OCI-LY7 (cell line): ENCODE data around the gene FAM20A. TPM values are rescaled to one million over a fixed set of nuclear protein-coding genes. Genes with fewer than 3 reads are reported as not detected.

Experiments used
- BruUV-seq: library from RNA; stranded (reverse); fragments of 400-500 nt; replicated peaks from 2 replicates; lab custom pipeline; 2021; lab: Mats Ljungman, UMichigan
- CTCF ChIA-PET: fragments of 300-600 bp; sonication (Branson Sonifier 250); formaldehyde crosslinking; loops from one replicate; lab custom pipeline; 2022; ENCODE audit warnings: antibody characterized with exemption; ENCODE audit not compliant: unreplicated experiment; lab: Charles Lee
- POLR2A ChIA-PET: fragments of 300-600 bp; sonication (Branson Sonifier 250); formaldehyde crosslinking; loops from one replicate; lab custom pipeline; 2022; ENCODE audit warnings: antibody characterized with exemption; lab: Charles Lee
- DNase-seq: peaks from one replicate; pipeline ENCODE4 v3.0.0-alpha.2; 2015; ENCODE audit warnings: low spot score
- H2AFZ ChIP-seq: fragments of 200-600 bp; sonication (generic), shearing (Covaris generic); 2 replicates; pipeline ENCODE4 v1.6.1; 2014; ENCODE audit warnings: mild to moderate bottlenecking, antibody characterized with exemption, low read length, moderate library complexity
- H3K27ac ChIP-seq: fragments of 200-600 bp; sonication (generic); 2 replicates; pipeline ENCODE4 v1.5.1; 2014; ENCODE audit warnings: mixed run types, low read depth, mild to moderate bottlenecking, moderate library complexity, low read length, inconsistent platforms; ENCODE audit not compliant: poor library complexity, severe bottlenecking
- H3K36me3 ChIP-seq: fragments of 200-600 bp; sonication (generic); 2 replicates; pipeline ENCODE4 v1.6.1; 2014; ENCODE audit warnings: mild to moderate bottlenecking, antibody characterized with exemption, low read length, moderate library complexity, mixed read lengths; ENCODE audit not compliant: insufficient read depth
- H3K4me1 ChIP-seq: fragments of 200-600 bp; sonication (generic); 2 replicates; pipeline ENCODE4 v1.5.1; 2014; ENCODE audit warnings: mild to moderate bottlenecking, low read length; ENCODE audit not compliant: insufficient read depth, poor library complexity, severe bottlenecking
- H3K4me2 ChIP-seq: fragments of 200-600 bp; sonication (generic); 2 replicates; pipeline ENCODE4 v1.6.1; 2014; ENCODE audit warnings: mild to moderate bottlenecking, low read length
- H3K4me3 ChIP-seq: fragments of 200-600 bp; sonication (generic); 2 replicates; pipeline ENCODE4 v1.5.1; 2014; ENCODE audit warnings: mild to moderate bottlenecking, low read depth, low read length; ENCODE audit not compliant: poor library complexity, severe bottlenecking
- H3K79me2 ChIP-seq: fragments of 200-600 bp; sonication (generic); 2 replicates; pipeline ENCODE4 v1.6.1; 2016; ENCODE audit warnings: low read depth, mild to moderate bottlenecking, low read length, moderate library complexity, mixed read lengths; ENCODE audit not compliant: insufficient read depth
- H3K9me2 ChIP-seq: fragments of 200-600 bp; sonication (generic); 2 replicates; pipeline ENCODE4 v1.6.1; 2016; ENCODE audit warnings: mild to moderate bottlenecking, low read length, mixed read lengths; ENCODE audit not compliant: insufficient read depth
- H3K9me3 ChIP-seq: fragments of 200-600 bp; sonication (generic); 2 replicates; pipeline ENCODE4 v1.6.1; 2014; ENCODE audit warnings: mild to moderate bottlenecking, mixed run types, low read length, mixed read lengths
- H4K20me1 ChIP-seq: fragments of 200-600 bp; sonication (generic); 2 replicates; pipeline ENCODE4 v1.6.1; 2014; ENCODE audit warnings: mild to moderate bottlenecking, antibody characterized with exemption, low read length, moderate library complexity, mixed read lengths; ENCODE audit not compliant: insufficient read depth
- CTCF ChIP-seq: fragments of 200-600 bp; sonication (generic); conservative IDR thresholded peaks from 2 replicates; pipeline ENCODE4 v1.5.1; 2014; ENCODE audit warnings: mild to moderate bottlenecking, antibody characterized with exemption, low read length, moderate library complexity, mixed read lengths
- EZH2phosphoT487 ChIP-seq: fragments of 200-600 bp; sonication (generic); IDR thresholded peaks from 2 replicates; pipeline ENCODE4 v1.6.1; 2018; ENCODE audit warnings: low read depth, borderline replicate concordance, mild to moderate bottlenecking, mixed run types, antibody characterized with exemption, low read length, moderate library complexity, mixed read lengths
- intact Hi-C: fragments of 100-400 bp; cut with micrococcal nuclease; formaldehyde crosslinking; loops from one replicate; pipeline ENCODE4 v1.10.0; 2022; ENCODE audit not compliant: unreplicated experiment
- total RNA-seq, 2 experiments: library from RNA; depleted of rRNA in 1 of 2; stranded (reverse); fragments of >200 nt in 1 of 2; shearing (Covaris generic) in 1 of 2; gene quantifications; 2 replicates each; pipeline ENCODE4 v1.2.3, GENCODE V29; 2014 to 2022

The FAM20A gene
- total RNA-seq, 2 experiments from 2014 or later: not detected

DNA sequence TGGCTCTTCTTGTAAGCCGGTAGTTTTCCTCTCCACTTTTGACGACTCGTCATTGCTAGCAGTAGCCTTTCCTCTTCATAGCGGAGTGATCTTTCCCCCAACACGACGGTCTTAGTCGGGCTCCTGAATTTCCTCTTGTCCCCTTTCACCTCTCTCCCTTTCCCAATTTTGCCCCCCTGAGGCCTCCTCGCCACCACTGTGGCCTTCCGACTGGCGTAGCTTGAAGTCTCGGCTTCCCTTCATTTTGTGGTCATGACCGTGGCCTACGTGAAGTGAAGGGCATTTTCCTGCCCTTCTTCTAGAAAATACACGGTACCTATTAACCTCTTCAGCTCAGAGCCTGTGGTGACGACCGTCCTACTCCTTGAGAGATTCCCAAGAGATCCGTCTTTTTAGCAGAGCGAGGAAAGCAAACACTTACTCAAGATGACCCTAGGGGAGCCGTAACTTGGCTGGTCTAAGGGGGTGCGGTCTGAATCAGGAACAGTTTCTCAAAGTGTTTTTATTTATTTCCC, 88.2 kb downstream of the FAM20A start:
- no TSS peak for BruUV-seq
- Histone ChIP-seq H3K36me3 (peaks cover 43% of the 10 kb centered on the region), H3K4me1 (peaks cover 48% of the 10 kb centered on the region), H3K4me2 (peak overlapping the region; percentile 86), H3K27ac (peak overlapping the region; percentile 65), H3K9me3 (peaks cover 15% of the 10 kb centered on the region; the same call in 1 of the 2 replicates), H3K79me2 (peaks cover 52% of the 10 kb centered on the region), H3K4me3 (peak overlapping the region; percentile 90), H2AFZ (peak overlapping the region; percentile 60; the same call in 1 of the 2 replicates), H4K20me1 (peaks cover 26% of the 10 kb centered on the region), H3K9me2 (no peaks in the 10 kb centered on the region)
- peak; percentile 33 for DNase-seq
- intact Hi-C loops: loop anchor here (2.0 to 5.0 kb wide), 5 partner anchors 22 to 1069 kb away; partner anchors contain the start of gene KPNA2
- ChIA-PET CTCF (interaction anchor here (2.8 kb wide), 1 partner anchor 15 kb away, joined by 19 read pairs; no protein-coding TSS in a partner anchor), POLR2A (interaction anchor here (0.5 to 4.8 kb wide), 8 partner anchors 11 to 260 kb away, joined by 3 to 81 read pairs (median 6); no protein-coding TSS in a partner anchor)
- TF ChIP-seq EZH2phosphoT487 (no peak), CTCF (no peak)

GRCh38 chr17:68512247-68512959, 88.8 kb downstream of the FAM20A start, which contains the start of gene PRKAR1A:
Gene PRKAR1A (plus strand): TSS chr17:68512430. CDS start chr17:68515400, 2,970 bp downstream.
- peaks cover 37% of the 10 kb centered on the region for H3K36me3 ChIP-seq
- intact Hi-C loops: loop anchor here (2.0 to 5.0 kb wide), 5 partner anchors 22 to 1070 kb away; partner anchors contain the start of gene KPNA2
- peaks cover 26% of the 10 kb centered on the region for H4K20me1 ChIP-seq
- peaks cover 48% of the 10 kb centered on the region for H3K4me1 ChIP-seq
- peak; percentile 98 for DNase-seq
- ChIA-PET CTCF (interaction anchor here (0.9 to 2.8 kb wide), 2 partner anchors 14 to 493 kb away, joined by 4 to 19 read pairs; no protein-coding TSS in a partner anchor), POLR2A (interaction anchor here (0.5 to 4.8 kb wide), 10 partner anchors 11 to 259 kb away, joined by 3 to 81 read pairs (median 4); no protein-coding TSS in a partner anchor)
- peaks cover 9% of the 10 kb centered on the region; the same call in 1 of the 2 replicates for H3K9me3 ChIP-seq
- H3K27ac ChIP-seq: peak within 1 kb of the TSS; percentile 65
- peak within 1 kb of the TSS; percentile 86 for H3K4me2 ChIP-seq
- no TSS peak for BruUV-seq
- peak within 1 kb of the TSS; percentile 60 for H2AFZ ChIP-seq
- peak within 1 kb of the TSS; percentile 90 for H3K4me3 ChIP-seq
- H3K9me2 ChIP-seq: no peaks in the 10 kb centered on the region
- H3K79me2 ChIP-seq: peaks cover 50% of the 10 kb centered on the region
- TF ChIP-seq CTCF: no peak
- TF ChIP-seq EZH2phosphoT487: no peak
